ENCODE data around the gene PRKCB.

PRKCB gene

GRCh38 chr16:23833960-23834685 lies 1.7 kb upstream of the PRKCB start:
- in situ Hi-C loops (cut with MboI; ENCODE audit: low sequenced_read_pairs) = no loop called here

DNA sequence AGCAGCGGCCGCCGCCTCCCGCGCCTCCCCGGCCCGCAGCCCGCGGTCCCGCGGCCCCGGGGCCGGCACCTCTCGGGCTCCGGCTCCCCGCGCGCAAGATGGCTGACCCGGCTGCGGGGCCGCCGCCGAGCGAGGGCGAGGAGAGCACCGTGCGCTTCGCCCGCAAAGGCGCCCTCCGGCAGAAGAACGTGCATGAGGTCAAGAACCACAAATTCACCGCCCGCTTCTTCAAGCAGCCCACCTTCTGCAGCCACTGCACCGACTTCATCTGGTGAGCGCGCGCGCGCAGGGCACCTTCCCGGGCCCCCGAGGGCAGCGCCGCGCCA lies 258 bp downstream of the PRKCB start:
- in situ Hi-C loops (cut with MboI; ENCODE audit: low sequenced_read_pairs) = no loop called here

- in situ Hi-C loops (cut with MboI; ENCODE audit: low sequenced_read_pairs) = no loop called here
These were observed 875 bp downstream of the PRKCB start for GRCh38 chr16:23836404-23837311.

DNA sequence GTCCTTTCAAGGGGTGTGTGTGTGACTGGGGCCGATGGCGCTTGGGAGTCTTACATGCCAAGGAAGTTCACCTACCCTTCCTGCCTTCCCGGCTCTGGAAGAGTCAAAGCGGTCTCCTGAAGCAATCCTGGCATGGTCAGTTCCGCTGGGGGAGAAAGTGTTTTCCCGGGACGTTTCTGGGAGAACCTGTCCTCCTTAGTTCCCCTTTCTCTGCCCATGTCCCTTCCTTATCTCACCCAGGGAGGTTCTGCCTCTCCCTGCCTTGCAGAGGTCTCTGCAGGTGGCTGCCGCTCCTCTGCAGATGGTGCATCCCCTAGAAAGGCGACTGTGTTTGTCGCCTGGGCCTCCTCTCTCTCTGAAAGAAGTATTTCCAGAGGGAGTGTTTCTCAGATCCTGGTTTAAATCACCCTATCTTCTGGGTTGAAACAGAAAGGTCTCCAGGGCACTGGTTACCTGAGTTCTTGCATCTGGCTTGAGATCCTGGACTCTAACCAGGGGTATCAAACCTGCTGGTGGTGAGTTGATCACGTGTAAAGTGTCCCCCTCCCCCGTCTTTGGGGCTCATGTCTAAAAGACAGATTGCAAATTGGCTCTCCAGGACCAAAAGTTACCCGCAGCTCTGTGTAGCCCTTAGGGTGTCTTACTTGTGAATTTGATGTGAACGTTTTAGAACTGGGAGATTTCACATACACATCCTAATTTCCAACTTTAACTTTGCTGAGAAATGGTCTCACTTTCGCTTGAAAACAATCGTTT lies 1.9 kb downstream of the PRKCB start:
- in situ Hi-C loops (cut with MboI; ENCODE audit: low sequenced_read_pairs) = no loop called here

DNA sequence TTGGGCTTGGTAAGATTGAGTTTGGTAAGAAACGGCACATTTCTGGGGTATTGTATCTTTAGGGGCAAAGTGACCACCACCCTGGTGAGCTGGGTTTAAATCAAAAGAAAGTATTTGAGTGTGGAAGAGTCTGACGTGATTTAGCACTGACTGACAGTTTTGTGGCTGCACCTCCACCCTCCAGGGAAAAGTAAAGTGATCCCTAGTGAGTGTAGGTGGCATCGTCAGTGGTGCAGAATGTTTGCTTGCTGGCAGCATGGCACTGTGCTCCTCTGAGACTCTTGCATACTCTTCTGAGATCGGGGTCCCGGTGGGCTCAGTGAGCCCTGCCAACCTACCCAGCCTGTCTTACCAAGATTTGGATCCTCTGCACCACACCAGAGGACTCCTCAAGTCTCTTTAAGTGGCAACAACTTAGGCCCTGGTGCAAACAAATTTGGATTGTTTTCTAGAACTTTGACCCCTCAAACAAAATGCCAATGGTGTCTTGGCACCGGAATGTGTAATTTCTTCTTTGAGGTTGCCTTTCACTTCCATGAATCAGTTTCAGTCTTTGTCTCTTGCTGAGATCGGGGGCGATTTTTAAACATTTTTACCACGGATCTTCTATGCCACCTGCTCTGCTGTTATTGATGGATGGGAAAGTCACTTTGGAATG lies 2.8 kb downstream of the PRKCB start:
- in situ Hi-C loops (cut with MboI; ENCODE audit: low sequenced_read_pairs) = no loop called here

DNA sequence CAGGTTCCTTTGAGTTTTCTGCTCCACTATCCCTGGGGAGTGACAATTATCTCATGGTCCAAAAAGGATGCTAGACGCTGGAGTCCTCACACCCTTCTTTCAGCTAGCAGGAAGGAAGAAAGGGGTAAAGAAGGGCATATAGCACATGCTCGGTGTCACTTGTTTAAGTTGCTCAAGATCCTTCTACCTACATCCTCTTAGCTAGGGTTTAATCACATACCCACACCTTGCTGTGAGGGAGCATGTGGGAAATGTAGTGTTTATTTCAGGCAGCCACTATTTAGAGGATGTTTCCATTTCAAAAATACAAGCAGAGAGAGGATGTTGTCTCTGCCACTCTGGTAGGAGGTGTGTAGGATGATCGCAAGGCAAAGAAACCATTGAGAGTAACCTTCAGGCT lies 4.5 kb downstream of the PRKCB start:
- in situ Hi-C loops (cut with MboI; ENCODE audit: low sequenced_read_pairs) = no loop called here

GRCh38 chr16:23842137-23842600 lies 6.4 kb downstream of the PRKCB start:
- in situ Hi-C loops (cut with MboI; ENCODE audit: low sequenced_read_pairs) = no loop called here

DNA sequence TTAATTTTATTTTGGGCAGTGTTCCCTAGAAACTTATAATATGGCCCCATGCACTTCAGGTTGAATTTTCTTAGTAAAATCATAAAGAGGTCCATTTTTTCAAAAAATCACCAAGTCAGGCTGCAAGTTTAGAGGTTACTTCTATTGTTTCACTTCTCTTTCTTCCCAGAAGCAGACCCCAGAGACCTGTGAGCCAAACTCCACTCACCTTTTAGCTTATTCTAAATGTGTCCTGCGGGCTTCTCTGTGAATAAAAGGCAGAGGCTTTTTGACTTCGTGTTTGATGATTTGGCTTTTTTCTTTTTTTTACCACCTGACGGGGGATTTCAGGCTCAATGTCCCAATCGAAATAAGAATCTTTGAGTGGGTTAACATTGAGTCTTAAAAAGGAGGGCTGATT lies 7.4 kb downstream of the PRKCB start:
- in situ Hi-C loops (cut with MboI; ENCODE audit: low sequenced_read_pairs) = no loop called here

DNA sequence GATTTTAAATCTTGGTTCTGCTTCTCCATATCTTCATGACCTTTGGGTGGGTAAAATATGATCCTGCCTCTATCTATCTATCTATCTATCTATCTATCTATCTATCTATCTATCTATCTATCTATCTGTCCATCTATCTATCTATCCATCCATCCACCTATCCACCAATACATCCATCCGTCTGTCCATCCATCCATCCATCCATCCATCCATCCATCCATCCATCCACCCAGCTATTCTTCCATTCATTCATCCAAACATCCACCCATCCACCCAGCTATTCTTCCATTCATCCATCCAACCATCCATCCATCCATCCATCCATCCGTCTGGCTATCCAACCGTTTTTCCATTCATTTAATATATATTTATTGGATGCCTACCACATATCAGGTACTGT lies 11.5 kb downstream of the PRKCB start:
- in situ Hi-C loops (cut with MboI; ENCODE audit: low sequenced_read_pairs) = no loop called here

DNA sequence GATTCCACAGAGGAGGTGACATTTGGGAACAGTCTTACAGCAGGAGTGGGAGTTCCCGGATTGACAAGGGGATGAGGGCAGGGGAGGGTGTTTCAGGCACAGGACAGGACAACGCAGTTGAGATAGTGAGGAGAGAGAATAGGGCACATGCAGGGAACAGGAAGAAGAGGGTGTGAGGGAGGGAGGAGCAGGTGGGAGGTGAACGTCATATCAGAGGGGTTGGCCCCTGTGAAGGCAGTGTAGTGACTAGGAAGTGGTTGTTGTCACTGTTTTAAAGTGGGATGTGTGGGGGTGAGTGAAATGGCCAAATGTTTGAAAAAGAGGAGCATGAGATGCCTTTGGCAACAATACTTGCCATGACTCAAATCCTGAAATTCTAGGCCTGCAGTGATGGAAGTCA lies 12.2 kb downstream of the PRKCB start:
- in situ Hi-C loops (cut with MboI; ENCODE audit: low sequenced_read_pairs) = no loop called here

DNA sequence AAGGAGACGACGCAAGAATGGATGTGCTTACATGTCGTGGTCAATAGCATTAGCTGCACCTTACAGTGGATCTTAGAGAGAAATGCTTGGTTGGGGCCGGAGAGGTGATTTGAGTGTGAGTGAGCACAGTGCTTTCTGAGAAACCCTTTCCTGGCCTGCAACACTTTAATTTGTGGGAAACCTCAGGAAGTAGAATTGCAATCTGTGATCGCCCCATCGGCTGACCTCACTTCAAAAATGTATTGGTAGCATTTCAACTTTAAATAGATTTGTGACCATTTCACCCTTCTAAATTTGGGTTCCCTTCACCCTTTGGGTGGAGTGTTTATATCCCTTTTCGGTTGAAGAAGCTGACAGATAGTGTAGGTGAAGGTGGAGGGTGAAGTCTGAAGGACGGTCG lies 13.2 kb downstream of the PRKCB start:
- in situ Hi-C loops (cut with MboI; ENCODE audit: low sequenced_read_pairs) = no loop called here

DNA sequence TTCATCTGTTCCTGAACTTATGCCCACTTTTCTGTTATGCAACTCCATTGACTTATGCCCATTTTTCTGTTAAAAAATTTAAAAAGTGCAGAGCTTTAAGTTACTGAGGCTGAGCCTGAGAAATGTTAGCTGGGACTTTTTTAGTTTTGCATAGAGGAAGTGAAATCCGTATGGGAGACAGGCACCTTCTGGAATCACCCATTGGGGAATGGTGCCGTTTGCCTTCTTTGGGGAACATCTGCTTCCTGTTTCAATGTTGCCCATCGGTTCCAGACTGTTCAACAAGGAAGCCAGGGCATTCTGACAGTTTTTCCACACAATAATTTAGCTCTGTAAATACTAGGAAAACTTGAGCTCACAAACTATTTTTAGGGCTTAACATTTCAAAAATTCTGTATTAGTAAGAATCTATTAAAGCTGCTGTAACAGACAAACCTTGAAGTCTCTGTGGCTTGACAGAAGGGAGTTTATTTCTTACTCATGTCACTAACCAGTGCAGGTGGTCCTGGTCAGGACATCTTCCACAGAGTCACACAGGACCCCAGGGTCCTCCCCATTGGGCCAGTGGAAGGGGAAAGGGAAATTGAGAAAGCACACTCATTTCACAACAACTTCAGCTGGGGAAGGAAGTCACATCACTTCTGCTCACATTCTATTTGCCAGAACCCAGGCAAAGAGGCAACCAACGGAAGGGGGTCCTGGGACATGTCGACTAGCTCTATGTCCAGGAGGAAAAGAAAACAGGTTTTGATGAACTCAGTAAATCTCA lies 17.2 kb downstream of the PRKCB start:
- in situ Hi-C loops (cut with MboI; ENCODE audit: low sequenced_read_pairs) = no loop called here

- in situ Hi-C loops (cut with MboI; ENCODE audit: low sequenced_read_pairs) = no loop called here
These were observed 19.2 kb downstream of the PRKCB start for GRCh38 chr16:23855010-23855409.

- in situ Hi-C loops (cut with MboI; ENCODE audit: low sequenced_read_pairs) = no loop called here
These were observed 20.5 kb downstream of the PRKCB start for GRCh38 chr16:23856251-23856709.

GRCh38 chr16:23857256-23857880 lies 21.6 kb downstream of the PRKCB start:
- in situ Hi-C loops (cut with MboI; ENCODE audit: low sequenced_read_pairs) = no loop called here

GRCh38 chr16:23857881-23858269 lies 22.1 kb downstream of the PRKCB start:
- in situ Hi-C loops (cut with MboI; ENCODE audit: low sequenced_read_pairs) = no loop called here

GRCh38 chr16:23858542-23858941 lies 22.8 kb downstream of the PRKCB start:
- in situ Hi-C loops (cut with MboI; ENCODE audit: low sequenced_read_pairs) = no loop called here

DNA sequence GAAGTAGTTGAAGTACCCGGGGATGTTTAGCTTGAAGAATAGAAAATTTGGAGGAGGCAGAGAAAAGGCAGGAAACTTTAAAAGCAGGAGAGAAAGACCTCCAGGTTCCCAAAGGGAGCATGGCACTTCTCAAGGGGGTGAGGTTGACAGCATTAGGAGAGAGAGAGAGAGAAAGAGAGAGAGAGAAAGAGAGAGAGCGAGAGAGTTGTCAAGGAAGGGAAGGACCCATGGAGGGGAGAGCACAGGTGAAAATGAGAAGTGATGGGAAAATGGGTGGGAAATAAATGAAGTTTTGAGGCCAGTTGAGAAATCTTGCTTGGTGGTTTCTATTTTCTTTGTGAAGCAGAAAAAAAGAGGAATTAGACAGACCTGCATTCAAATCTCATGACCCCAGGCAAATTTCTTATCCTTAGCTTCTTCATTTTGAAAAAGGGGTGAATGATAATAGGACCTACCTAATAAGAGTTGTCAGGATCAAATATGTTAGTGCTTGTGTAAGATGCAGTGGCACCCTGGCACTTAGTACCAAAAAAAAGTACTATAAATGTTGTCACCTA lies 24.0 kb downstream of the PRKCB start:
- in situ Hi-C loops (cut with MboI; ENCODE audit: low sequenced_read_pairs) = no loop called here

DNA sequence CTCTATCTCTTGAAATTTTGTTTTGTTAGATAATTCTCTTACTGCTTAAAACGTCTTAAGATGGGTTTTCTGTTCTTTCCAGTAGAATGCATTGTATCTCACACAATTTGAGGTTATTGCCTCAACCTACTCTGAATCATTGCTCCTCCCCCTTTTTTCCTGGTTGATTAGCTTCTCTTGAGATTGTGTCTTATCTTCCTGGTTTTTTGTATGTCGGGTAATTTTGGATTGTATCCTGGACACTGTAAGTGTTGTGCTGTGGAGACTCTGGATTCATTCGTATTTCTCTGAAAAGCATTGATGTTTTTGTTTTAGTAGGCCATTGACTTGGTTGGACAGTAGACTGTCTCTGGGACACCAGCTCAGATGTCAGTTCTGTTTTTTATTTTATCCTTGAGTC lies 26.1 kb downstream of the PRKCB start:
- in situ Hi-C loops (cut with MboI; ENCODE audit: low sequenced_read_pairs) = no loop called here

Data from HL-60/S4 (cell line).